NCI-H82 treated with DMSO at 0.1 percent for 48 hours (cell line): Measurements from ENCODE around the gene LDB3.
A peak's percentile ranks its signal among the peaks of the same experiment; 100 is the strongest.

Source experiments
- DNase-seq: peaks from one replicate; lab custom pipeline; 2025; ENCODE audit not compliant: unreplicated experiment; lab: John Stamatoyannopoulos, UW

The LDB3 gene

GRCh38 chr10:86685416-86685815 lies 17.1 kb downstream of the LDB3 start:
- no peak for DNase-seq

DNA sequence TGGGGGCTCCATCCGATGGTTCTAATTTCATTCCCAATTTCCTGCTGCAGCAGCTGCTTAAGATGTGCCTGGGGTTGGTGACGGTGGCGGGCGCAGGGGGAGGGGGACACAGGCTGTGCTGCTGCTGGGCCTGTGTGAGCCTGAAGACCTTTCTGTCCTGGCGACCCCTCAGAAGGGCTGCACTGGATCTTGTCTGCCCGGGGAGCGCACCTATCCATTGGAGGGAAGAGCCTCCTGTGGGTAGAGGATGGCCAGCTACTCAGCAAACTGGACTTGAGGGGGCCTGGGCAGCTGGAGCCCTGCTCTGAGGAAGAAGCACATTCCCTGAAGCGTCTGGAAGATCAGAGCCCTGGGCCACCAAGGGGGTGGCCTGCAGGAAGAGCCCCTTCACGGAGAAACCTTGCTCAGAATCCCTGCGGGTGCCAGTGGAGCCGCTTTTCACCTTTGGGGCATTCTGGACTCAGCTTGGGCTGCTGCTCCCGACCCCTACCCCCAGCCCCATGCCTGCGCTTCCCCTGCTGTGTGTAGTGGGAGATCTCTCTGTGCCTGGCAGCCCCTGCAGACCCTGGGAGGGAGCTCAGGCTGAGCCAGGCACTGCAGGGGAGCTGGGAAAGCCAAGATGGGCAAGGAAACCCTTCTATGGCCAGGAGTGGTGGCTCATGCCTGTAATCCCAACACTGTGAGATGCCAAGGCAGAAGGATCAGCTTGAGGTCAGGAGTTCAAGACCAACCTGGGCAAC lies 17.8 kb downstream of the LDB3 start:
- no peak for DNase-seq

GRCh38 chr10:86686972-86687371 lies 18.7 kb downstream of the LDB3 start:
- DNase-seq: no peak

DNA sequence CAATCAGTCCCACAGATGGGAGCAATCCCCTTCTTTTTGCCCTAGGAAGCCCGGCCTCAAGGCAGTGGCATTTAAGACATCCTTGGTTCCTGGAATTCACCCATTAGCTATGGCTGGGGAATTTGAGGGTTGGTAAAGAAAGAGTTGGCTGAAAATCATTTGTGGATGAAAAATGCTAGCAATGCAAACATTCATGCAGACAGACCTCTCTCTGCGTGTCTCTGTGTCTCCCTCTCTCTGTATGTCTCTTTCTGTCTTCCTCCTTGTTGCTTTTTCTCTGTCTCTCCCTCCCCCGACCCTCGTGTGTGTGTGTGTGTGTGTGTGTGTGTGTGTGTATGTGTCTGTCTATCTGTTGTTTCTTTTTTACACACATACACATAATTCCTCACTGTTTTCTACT lies 19.4 kb downstream of the LDB3 start:
- DNase-seq: no peak

DNA sequence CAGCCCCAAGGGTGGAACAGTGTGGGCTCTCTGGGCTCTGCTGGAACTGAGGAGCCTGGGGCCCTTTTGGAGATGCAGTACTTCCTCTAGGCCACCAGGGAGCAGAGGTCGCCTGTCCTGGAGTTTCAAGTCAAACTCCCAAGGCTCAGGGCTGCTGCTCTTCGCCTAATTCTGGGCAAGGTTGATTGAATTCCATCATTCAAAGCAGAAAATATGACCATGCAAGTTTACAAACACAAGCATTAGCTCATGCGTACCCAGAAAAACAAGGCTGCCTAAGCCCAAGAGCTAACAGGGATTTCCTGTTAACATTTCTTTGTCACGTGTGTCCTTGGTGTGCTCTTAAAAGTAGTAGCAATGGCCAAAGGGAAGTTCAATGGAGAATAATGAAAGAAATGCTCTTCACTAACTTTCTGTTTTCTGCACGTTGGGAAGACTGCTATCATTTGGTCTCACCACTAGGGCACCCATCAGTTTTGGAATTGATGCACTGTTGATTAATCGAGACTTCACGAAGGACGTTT lies 20.1 kb downstream of the LDB3 start:
- DNase-seq: peak; percentile 59

GRCh38 chr10:86689146-86689545 lies 20.8 kb downstream of the LDB3 start:
- no peak for DNase-seq

GRCh38 chr10:86690231-86690630 lies 21.9 kb downstream of the LDB3 start:
- no peak for DNase-seq

GRCh38 chr10:86690657-86691084 lies 22.4 kb downstream of the LDB3 start:
- no peak for DNase-seq

- DNase-seq: no peak
These were observed 23.2 kb downstream of the LDB3 start for GRCh38 chr10:86691333-86692022.

DNA sequence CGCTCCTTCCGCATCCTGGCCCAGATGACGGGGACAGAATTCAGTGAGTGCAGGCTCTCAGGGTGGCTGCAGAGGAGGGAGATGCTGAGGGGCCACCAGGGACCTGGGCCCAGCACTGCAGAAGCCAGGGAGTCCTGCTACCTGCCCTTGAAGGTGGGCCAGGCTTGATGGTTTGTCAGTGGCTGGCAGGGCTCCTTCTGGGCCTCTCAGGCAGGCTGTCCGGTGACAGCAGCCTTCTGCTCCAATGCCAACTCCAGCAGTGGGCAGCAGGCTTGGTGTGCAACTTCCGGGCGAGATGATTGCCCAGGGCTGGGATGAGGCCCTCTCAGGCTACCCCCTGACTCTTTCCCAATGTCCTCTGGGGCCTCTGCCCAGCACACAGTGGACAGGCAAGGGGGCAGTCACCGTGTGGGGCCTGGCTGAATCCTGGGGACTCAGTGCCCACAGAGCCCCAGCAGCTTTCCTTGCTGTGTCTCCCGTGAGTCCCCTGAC lies 23.8 kb downstream of the LDB3 start:
- DNase-seq: no peak

GRCh38 chr10:86692664-86693063 lies 24.4 kb downstream of the LDB3 start:
- DNase-seq: no peak

- no peak for DNase-seq
These were observed 25.0 kb downstream of the LDB3 start for GRCh38 chr10:86693275-86693674.

GRCh38 chr10:86693721-86694369 lies 25.5 kb downstream of the LDB3 start:
- DNase-seq: no peak

DNA sequence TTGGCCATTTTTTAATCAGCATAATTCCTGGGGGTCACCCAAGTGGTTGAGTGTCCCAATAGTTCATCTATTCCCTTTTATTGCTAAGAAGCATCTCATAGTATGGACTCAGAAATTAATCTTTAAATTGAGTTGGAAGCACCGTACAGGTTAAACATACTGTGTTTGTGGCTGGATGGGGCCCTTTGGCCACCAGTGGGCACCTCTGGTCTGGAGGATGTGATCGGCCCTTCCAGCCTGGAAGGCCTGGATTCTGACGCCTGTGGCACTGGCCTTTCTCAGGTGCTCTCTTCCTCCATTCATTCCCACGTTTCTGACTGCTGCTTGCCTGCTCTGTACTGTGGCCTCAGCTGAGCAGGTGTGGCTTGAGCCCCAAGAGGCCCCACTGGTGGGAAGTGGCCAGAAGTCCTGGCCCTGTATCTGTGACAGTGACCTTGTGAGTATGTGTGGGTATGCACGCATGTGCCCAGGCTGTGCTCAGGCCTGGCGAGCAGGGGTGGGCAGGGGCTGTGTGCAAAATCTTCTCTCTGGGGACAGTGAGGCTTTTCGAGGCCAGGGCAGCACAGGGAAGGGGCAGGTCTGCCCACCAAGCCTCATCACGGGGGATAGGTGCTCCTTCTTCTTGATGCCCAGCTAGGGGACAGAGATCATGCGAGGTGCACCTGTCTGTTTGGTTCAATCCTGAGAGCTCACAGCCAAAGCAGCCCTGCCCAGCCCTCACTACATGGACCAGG lies 30.1 kb downstream of the LDB3 start:
- no peak for DNase-seq

GRCh38 chr10:86699125-86699524 lies 30.8 kb downstream of the LDB3 start:
- DNase-seq: no peak

- DNase-seq: no peak
These were observed 31.2 kb downstream of the LDB3 start for GRCh38 chr10:86699541-86699940.

DNA sequence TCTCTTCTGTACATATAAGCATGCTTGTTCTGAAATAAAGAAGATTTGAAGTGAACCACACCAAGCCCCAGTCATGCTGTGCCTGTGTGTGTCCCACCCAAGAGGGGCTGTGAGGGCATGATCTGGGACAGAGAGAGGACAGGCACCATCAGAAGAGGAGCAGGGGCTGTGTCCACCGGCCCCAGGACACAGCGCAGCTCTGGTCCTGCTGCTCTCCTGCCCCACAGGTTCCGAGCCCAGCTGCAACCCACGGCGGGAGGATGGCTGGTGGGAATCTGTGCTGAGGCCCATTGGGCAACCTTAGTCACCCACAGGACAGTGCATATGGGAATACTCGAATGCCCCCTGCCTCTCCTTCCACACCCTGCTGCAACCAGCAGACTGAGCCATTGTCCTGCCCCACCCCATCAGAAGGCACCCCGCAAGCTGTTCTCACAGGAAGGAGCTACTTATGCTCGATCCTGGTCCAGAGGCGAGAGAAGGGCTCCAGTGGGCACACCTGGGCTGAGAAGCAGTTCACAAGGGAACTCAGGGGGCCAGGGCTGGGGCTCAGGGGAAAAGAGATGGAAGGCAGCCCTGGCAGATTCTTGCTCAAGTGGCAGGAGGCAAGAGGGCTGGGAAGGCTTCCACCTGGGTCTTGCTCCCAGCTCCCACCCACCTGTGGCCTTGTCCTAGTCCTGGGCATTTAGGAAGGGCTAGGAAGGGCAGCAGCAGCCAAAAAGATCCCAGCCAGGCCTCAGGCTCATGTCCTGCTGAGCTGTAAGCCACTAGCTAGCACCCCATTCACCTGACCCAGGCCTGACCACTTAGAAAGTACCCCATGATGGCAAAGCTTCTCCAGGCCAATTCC lies 31.9 kb downstream of the LDB3 start:
- DNase-seq: no peak

- DNase-seq: no peak
These were observed 32.7 kb downstream of the LDB3 start for GRCh38 chr10:86700851-86701617.

DNA sequence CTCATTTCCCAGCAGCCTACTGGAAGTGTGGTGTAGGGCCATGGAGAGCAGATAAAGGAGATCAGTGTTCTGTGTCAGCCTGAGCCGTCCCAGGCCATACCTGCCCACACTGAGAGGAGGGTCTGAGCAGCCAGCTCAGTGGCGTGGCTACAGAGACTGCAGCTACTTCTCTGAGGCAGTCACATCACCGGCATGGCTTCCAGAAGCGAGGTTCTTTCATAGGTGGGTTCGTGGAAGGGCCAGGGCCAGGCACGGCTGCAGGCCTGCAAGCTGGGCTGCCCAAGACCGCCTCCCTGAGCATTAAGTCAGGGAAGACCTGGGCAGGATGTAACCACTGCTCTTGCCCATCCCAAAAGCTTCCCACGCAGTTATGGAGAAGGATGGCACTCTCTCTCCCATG lies 34.9 kb downstream of the LDB3 start:
- DNase-seq: no peak
